Retinal pigment epithelial cell (primary cell): ENCODE measurements around the gene PAXX.

Experiments
- DNase-seq: peaks from one replicate; pipeline ENCODE4 v3.0.0-alpha.2; 2010; ENCODE audit warnings: low read depth
- H3K4me3 ChIP-seq: 2 replicates; pipeline ENCODE4 v1.5.1; 2011; ENCODE audit warnings: mild to moderate bottlenecking, low read length, control low read depth, moderate library complexity
- TF ChIP-seq, protein P1 (sequence below): conservative IDR thresholded peaks from 2 replicates; pipeline ENCODE4 v1.5.1; 2011; ENCODE audit warnings: low read depth, low read length, control low read depth, inconsistent platforms

PAXX gene

DNA sequence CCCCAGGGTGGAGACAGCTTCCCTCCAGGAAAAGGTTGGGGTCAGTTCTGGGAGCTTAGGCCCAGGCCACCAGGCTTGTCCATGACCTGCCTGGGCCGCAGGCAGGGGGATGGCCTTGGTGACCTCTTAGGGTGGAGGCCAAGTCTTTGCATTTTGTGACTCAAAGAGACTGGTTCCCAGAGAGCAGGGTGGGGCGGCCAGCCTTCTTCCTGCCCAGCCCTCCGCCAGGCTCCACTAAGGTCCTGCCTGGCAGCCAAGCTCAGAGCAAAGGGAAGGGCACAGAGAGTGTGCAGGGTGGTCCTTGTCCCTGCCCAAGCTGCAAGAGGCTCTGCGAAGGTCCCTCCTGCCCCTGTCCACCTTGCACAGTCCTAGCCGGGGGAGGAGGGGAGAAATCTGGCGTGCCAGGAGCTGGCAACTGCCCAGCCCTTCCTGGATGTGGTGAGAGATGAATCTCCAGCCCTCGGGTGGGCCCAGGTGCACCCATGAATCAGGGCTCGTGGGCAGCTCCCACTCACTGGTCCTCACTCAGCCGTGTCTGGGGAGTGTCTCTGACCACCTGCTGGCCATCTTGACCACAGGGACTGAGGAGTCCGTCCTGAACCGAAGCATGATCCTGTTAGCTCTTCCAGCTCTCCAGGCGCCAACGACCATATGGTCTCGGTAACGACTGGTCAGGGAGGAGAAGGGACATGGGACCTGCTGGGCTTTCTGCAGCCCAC is 17.2 kb upstream of the PAXX start:
- H3K4me3 ChIP-seq, result no peak overlapping the region
- TF ChIP-seq, protein P1, sequence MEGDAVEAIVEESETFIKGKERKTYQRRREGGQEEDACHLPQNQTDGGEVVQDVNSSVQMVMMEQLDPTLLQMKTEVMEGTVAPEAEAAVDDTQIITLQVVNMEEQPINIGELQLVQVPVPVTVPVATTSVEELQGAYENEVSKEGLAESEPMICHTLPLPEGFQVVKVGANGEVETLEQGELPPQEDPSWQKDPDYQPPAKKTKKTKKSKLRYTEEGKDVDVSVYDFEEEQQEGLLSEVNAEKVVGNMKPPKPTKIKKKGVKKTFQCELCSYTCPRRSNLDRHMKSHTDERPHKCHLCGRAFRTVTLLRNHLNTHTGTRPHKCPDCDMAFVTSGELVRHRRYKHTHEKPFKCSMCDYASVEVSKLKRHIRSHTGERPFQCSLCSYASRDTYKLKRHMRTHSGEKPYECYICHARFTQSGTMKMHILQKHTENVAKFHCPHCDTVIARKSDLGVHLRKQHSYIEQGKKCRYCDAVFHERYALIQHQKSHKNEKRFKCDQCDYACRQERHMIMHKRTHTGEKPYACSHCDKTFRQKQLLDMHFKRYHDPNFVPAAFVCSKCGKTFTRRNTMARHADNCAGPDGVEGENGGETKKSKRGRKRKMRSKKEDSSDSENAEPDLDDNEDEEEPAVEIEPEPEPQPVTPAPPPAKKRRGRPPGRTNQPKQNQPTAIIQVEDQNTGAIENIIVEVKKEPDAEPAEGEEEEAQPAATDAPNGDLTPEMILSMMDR, result no peak
- DNase-seq, result no peak

DNA sequence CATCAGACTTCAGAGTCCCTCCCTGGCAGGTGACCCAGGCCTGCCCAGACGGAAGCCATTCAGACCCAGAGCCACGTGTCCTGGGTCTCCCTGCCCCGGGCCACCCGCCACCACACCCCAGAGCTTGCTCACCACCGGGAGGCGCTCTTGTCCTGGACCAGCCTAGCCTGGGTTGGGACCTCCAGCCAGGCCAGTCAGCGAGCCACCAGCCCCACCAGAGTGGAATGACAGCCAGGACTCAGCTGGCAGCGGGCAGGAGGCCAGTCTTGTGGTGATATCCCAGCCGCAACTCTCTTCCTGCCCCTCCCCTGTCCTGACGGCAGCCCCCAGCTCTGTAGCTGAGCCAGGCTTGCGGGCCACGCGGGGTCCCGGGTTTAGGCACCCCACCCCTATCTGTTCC is 16.6 kb upstream of the PAXX start:
- TF ChIP-seq, protein P1, result peak; percentile 28
- DNase-seq, result no peak
- H3K4me3 ChIP-seq, result no peak overlapping the region

DNA sequence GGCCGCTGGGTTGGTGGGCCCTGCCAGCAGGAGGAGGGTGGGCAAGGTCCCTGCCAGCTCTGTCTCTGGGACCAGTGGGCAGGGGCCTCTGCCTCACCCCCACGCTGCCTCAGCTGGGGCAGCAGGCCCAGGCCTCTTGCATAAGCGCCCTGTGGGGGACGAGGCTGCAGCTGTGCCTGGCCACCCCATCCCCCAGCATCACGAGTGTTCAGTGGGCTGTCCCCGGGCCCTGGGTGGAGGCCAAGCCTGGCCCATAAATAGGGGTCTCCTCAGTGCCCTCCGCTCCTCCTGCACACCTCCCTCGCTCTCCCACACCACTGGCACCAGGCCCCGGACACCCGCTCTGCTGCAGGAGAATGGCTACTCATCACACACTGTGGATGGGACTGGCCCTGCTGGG is 15.0 kb upstream of the PAXX start, which contains the start of gene PTGDS:
TSS of gene PTGDS (plus strand) at position 282 of the 400 bp plus-strand sequence. CDS start at position 357, 75 bp downstream.
- DNase-seq, result no peak
- TF ChIP-seq, protein P1, result no peak
- H3K4me3 ChIP-seq, result peak within 1 kb of the TSS; percentile 69

DNA sequence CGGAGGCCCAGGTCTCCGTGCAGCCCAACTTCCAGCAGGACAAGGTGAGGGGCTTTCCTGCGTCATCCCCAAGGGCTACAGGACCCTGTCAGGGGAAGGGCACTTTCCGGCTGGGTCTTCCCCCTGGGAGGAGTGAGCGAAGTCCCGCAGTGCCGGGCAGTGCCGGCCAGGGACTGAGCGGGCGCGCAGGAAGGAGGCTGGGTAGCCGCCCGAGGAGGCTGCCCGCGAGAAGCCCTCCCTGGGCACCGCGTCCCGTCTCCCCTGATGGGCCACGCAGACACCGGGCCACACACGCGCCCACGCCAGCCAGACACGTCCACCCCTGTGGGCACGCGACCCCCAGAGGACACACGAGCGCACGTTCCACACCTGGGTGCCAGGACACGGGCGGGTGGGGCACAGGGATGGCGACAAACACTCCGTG is 14.6 kb upstream of the PAXX start:
- TF ChIP-seq, protein P1, result no peak

DNA sequence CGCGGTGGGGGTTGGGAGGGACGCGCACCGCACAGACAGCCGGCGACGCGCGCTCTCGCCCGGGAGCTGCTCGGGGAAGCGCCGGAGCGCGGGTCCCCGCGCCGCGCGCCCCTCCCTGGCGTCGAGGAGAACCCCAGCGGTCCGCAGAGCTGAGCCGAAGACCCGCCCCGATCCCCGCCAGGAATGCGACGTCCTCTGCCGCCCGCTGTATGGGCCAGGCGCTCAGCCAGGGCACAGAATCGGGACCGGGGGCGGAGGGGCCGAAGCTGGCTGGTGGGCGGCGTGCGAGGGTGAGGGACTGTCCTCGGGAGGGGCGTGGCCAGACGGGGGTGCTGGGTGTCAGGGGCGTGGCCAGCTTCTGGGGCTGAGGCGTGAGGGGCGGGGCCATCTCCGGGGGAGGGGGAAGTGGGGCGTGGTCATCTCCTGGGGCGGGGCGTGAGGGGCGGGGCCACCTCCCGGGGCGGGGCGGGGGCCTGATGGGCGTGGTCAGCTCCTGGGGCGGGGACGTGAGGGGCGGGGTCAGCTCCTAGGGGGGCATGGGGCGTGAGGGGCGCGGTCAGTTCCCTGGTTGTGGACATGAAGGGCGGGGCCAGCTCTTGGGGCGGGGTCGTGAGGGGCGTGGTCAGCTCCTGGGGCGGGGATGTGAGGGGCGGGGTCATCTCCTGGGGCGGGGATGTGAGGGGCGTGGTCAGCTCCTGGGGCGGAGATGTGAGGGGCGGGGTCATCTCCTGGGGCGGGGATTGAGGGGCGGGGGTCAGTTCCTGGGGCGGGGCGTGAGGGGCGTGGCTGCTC is 14.0 kb upstream of the PAXX start:
- peak overlapping the region; percentile 69 for H3K4me3 ChIP-seq
- DNase-seq, result no peak
- TF ChIP-seq, protein P1, result no peak

More for the DNA sequence above, 14.6 kb upstream of the PAXX start:
- H3K4me3 ChIP-seq, result peak overlapping the region; percentile 69
- DNase-seq, result no peak

DNA sequence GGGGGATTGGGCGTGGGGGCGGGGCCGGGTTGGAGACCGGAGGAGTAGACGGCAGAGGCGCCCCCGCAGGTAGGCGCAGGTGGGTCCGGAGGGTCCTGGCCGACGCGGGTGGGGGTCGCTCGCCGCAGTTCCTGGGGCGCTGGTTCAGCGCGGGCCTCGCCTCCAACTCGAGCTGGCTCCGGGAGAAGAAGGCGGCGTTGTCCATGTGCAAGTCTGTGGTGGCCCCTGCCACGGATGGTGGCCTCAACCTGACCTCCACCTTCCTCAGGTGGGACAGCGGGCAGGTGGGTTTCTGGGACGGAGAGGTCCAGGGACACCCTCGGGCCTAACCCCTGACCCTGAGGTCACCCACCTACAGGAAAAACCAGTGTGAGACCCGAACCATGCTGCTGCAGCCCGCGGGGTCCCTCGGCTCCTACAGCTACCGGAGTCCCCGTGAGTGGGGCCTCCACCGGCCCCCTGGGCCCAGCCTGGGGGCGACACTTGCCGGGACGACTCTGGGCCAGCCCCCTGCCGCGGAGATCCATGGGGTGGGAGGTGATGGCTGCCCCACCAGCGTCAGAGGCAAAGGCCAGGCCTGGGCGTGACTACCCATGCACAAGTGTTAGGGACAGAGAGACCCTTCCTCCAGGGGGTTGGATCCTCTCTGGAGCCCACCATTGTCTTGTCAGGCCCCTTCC is 13.2 kb upstream of the PAXX start:
- TF ChIP-seq, protein P1, result no peak
- DNase-seq, result no peak

More for the DNA sequence above, 13.2 kb upstream of the PAXX start:
- H3K4me3 ChIP-seq, result peak overlapping the region; percentile 29
